CD4-positive, alpha-beta T cell treated with Interleukin-17A for 1 hour (primary cell): ENCODE results near the gene TRIL.

ENCODE experiments used
- DNase-seq: peaks from one replicate; pipeline ENCODE4 v3.0.0-alpha.2; 2020

Gene TRIL

GRCh38 chr7:28939844-28940544 is 18.1 kb downstream of the TRIL start:
- no peak for DNase-seq

GRCh38 chr7:28939367-28939766 is 18.8 kb downstream of the TRIL start:
- no peak for DNase-seq

- no peak for DNase-seq
Measured at GRCh38 chr7:28937619-28938018, 20.5 kb downstream of the TRIL start.

GRCh38 chr7:28937103-28937502 is 21.0 kb downstream of the TRIL start:
- DNase-seq: no peak

- DNase-seq: no peak
Measured at GRCh38 chr7:28933846-28934320, 24.2 kb downstream of the TRIL start.

- DNase-seq: no peak
Measured at GRCh38 chr7:28931565-28931964, 26.6 kb downstream of the TRIL start.

- peak; percentile 76 for DNase-seq
Measured at GRCh38 chr7:28926871-28927597, 31.1 kb downstream of the TRIL start.

GRCh38 chr7:28922624-28923331 is 35.4 kb downstream of the TRIL start:
- peak; percentile 62 for DNase-seq

GRCh38 chr7:28921822-28922221 is 36.3 kb downstream of the TRIL start:
- DNase-seq: peak; percentile 65

- DNase-seq: no peak
Measured at GRCh38 chr7:28920424-28920823, 37.7 kb downstream of the TRIL start.

GRCh38 chr7:28919510-28919909 is 38.6 kb downstream of the TRIL start:
- DNase-seq: no peak

GRCh38 chr7:28908775-28909174 is 49.4 kb downstream of the TRIL start:
- no peak for DNase-seq

GRCh38 chr7:28905464-28905863 is 52.7 kb downstream of the TRIL start:
- no peak for DNase-seq

GRCh38 chr7:28904578-28905048 is 53.5 kb downstream of the TRIL start:
- DNase-seq: no peak

- no peak for DNase-seq
Measured at GRCh38 chr7:28903730-28904577, 54.2 kb downstream of the TRIL start.
